Mesenchymal stem cell (in vitro differentiated cells and primary cell): ENCODE measurements around the gene RNF133.

ENCODE experiments used
- DNase-seq: peaks from one replicate; pipeline ENCODE4 v3.0.0-alpha.2; 2013
- H2AFZ ChIP-seq: one replicate; pipeline ENCODE4 v1.6.1; 2013; ENCODE audit warnings: low read depth, mild to moderate bottlenecking, control low read depth, inconsistent platforms, low read length, moderate library complexity
- H2AK5ac ChIP-seq: 2 replicates; pipeline ENCODE4 v1.6.1; 2013; ENCODE audit warnings: low read length, moderate library complexity, mild to moderate bottlenecking, inconsistent platforms; ENCODE audit not compliant: severe bottlenecking
- H2BK120ac ChIP-seq: one replicate; pipeline ENCODE4 v1.6.1; 2013; ENCODE audit warnings: low read depth, mild to moderate bottlenecking, inconsistent platforms, low read length, moderate library complexity
- H2BK12ac ChIP-seq, 2 experiments: one replicate each; pipeline ENCODE4 v1.6.1; 2013; ENCODE audit warnings: inconsistent platforms in 2 of 2, low read length in 2 of 2, mild to moderate bottlenecking in 2 of 2, moderate library complexity in 2 of 2, control low read depth in 1 of 2
- H2BK15ac ChIP-seq: one replicate; pipeline ENCODE4 v1.6.1; 2013; ENCODE audit warnings: mild to moderate bottlenecking, low read depth, inconsistent platforms; ENCODE audit not compliant: poor library complexity, severe bottlenecking
- H2BK5ac ChIP-seq: 2 replicates; pipeline ENCODE4 v1.6.1; 2013; ENCODE audit warnings: low read depth, mild to moderate bottlenecking, low read length, control low read depth, inconsistent platforms; ENCODE audit not compliant: poor library complexity, severe bottlenecking
- H3K14ac ChIP-seq, 2 experiments: one replicate each; pipeline ENCODE4 v1.6.1; 2013; ENCODE audit warnings: inconsistent platforms in 2 of 2, low read length in 2 of 2, control low read depth in 1 of 2, mild to moderate bottlenecking in 1 of 2, moderate library complexity in 1 of 2
- H3K18ac ChIP-seq, 2 experiments: one replicate each; pipeline ENCODE4 v1.6.1; 2013; ENCODE audit warnings: inconsistent platforms in 2 of 2, low read length in 2 of 2, control low read depth in 1 of 2, low read depth in 1 of 2, mild to moderate bottlenecking in 1 of 2
- H3K23ac ChIP-seq, 2 experiments: one replicate each; pipeline ENCODE4 v1.6.1; 2013; ENCODE audit warnings: inconsistent platforms in 2 of 2, low read length in 2 of 2, mild to moderate bottlenecking in 2 of 2, moderate library complexity in 2 of 2, control low read depth in 1 of 2
- H3K27ac ChIP-seq: 2 replicates; pipeline ENCODE4 v1.5.1; 2013; ENCODE audit warnings: mild to moderate bottlenecking, moderate library complexity, low read length, control low read depth, inconsistent platforms; ENCODE audit not compliant: poor library complexity, severe bottlenecking
- H3K27me3 ChIP-seq, 2 experiments: 2 replicates each; pipeline versions ENCODE4 v1.6.1 to v1.7.0; 2013; ENCODE audit warnings: low read length in 2 of 2, mild to moderate bottlenecking in 2 of 2, moderate library complexity in 2 of 2, control low read depth in 1 of 2, inconsistent platforms in 1 of 2; ENCODE audit not compliant: control insufficient read depth in 1 of 2, insufficient read depth in 1 of 2
- H3K36me3 ChIP-seq, 2 experiments: 2 replicates each; pipeline versions ENCODE4 v1.6.1 to v1.7.0; 2013; ENCODE audit warnings: low read length in 2 of 2, control low read depth in 1 of 2, inconsistent platforms in 1 of 2, low read depth in 1 of 2, mild to moderate bottlenecking in 1 of 2; ENCODE audit not compliant: insufficient read depth in 2 of 2, control insufficient read depth in 1 of 2
- H3K4ac ChIP-seq, 2 experiments: one replicate each; pipeline ENCODE4 v1.6.1; 2013; ENCODE audit warnings: inconsistent platforms in 2 of 2, low read length in 2 of 2, mild to moderate bottlenecking in 2 of 2, moderate library complexity in 2 of 2, control low read depth in 1 of 2, low read depth in 1 of 2
- H3K4me1 ChIP-seq: 2 replicates; pipeline ENCODE4 v1.6.1; 2013; ENCODE audit warnings: low read depth, low read length, control low read depth; ENCODE audit not compliant: control insufficient read depth, insufficient read depth
- H3K4me2 ChIP-seq: 2 replicates; pipeline ENCODE4 v1.6.1; 2013; ENCODE audit warnings: low read length, mild to moderate bottlenecking, inconsistent platforms; ENCODE audit not compliant: poor library complexity, severe bottlenecking
- H3K4me3 ChIP-seq, 2 experiments: 2 replicates each; pipeline versions ENCODE4 v1.5.1 to v1.7.0; 2013; ENCODE audit warnings: low read length in 2 of 2, mild to moderate bottlenecking in 2 of 2, control low read depth in 1 of 2, low read depth in 1 of 2; ENCODE audit not compliant: insufficient read depth in 1 of 2
- H3K79me1 ChIP-seq: replicated peaks from 2 replicates; pipeline ENCODE4 v1.6.1; 2013; ENCODE audit warnings: mild to moderate bottlenecking, control low read depth, low read length, inconsistent platforms; ENCODE audit not compliant: poor library complexity, severe bottlenecking
- H3K9ac ChIP-seq: 2 replicates; pipeline ENCODE4 v1.7.0; 2013; ENCODE audit warnings: mild to moderate bottlenecking, low read length, moderate library complexity
- H3K9me3 ChIP-seq: 2 replicates; pipeline ENCODE4 v1.7.0; 2013; ENCODE audit warnings: mild to moderate bottlenecking, low read length; ENCODE audit not compliant: control insufficient read depth
- H4K8ac ChIP-seq: one replicate; pipeline ENCODE4 v1.6.1; 2013; ENCODE audit warnings: inconsistent platforms, mild to moderate bottlenecking, low read length, moderate library complexity
- H4K91ac ChIP-seq: one replicate; pipeline ENCODE4 v1.6.1; 2013; ENCODE audit warnings: mild to moderate bottlenecking, low read length, inconsistent platforms
- WGBS: methylation state at CpG from one replicate; pipeline ENCODE4 v1.1.7; 2013; ENCODE audit warnings: mixed read lengths; 5-methylcytosine and 5-hydroxymethylcytosine counted together

RNF133 gene

GRCh38 chr7:122691569-122692235, 7.2 kb downstream of the RNF133 start:
- H3K36me3 ChIP-seq = no peaks in the 10 kb centered on the region
- H2AK5ac ChIP-seq = no peak overlapping the region
- no peak overlapping the region for H3K18ac ChIP-seq
- no peaks in the 10 kb centered on the region for H3K4me1 ChIP-seq
- H3K27me3 ChIP-seq = no peaks in the 10 kb centered on the region
- H3K23ac ChIP-seq = no peak overlapping the region
- no peak overlapping the region for H2BK120ac ChIP-seq
- H3K27ac ChIP-seq = no peak overlapping the region
- H2BK15ac ChIP-seq = no peak overlapping the region
- H3K14ac ChIP-seq = no peak overlapping the region
- peak overlapping the region; percentile 24 for H2AFZ ChIP-seq
- H3K4me3 ChIP-seq = no peak overlapping the region
- no peaks in the 10 kb centered on the region for H3K79me1 ChIP-seq
- H3K4me2 ChIP-seq = no peak overlapping the region
- H3K4ac ChIP-seq = no peak overlapping the region
- no peak overlapping the region for H2BK12ac ChIP-seq
- H4K8ac ChIP-seq = no peak overlapping the region
- H3K9ac ChIP-seq = no peak overlapping the region
- WGBS = 91% methylated on average over 14 of the region's 14 CpGs
- H4K91ac ChIP-seq = no peak overlapping the region
- no peak for DNase-seq
- no peak overlapping the region for H2BK5ac ChIP-seq
- H3K9me3 ChIP-seq = no peaks in the 10 kb centered on the region

- Histone ChIP-seq H4K8ac (no peak overlapping the region), H3K14ac (no peak overlapping the region), H3K23ac (no peak overlapping the region), H3K18ac (no peak overlapping the region), H3K27ac (no peak overlapping the region), H3K79me1 (no peaks in the 10 kb centered on the region), H2BK5ac (no peak overlapping the region), H3K9me3 (no peaks in the 10 kb centered on the region), H3K4ac (no peak overlapping the region), H3K27me3 (no peaks in the 10 kb centered on the region), H3K9ac (no peak overlapping the region), H2AFZ (no peak overlapping the region), H3K4me2 (no peak overlapping the region), H2BK15ac (no peak overlapping the region), H3K4me3 (no peak overlapping the region), H3K4me1 (peaks cover 1% of the 10 kb centered on the region), H2BK120ac (no peak overlapping the region), H4K91ac (no peak overlapping the region), H3K36me3 (no peaks in the 10 kb centered on the region), H2AK5ac (no peak overlapping the region), H2BK12ac (no peak overlapping the region)
- 90% methylated on average over 13 of the region's 13 CpGs for WGBS
- no peak for DNase-seq
These were observed 9.4 kb downstream of the RNF133 start for GRCh38 chr7:122689346-122690109.

- Histone ChIP-seq H3K4me1 (peaks cover 1% of the 10 kb centered on the region), H3K79me1 (no peaks in the 10 kb centered on the region), H4K91ac (no peak overlapping the region), H3K4me3 (no peak overlapping the region), H2BK5ac (no peak overlapping the region), H2AK5ac (no peak overlapping the region), H2BK12ac (no peak overlapping the region), H3K27ac (no peak overlapping the region), H3K4ac (no peak overlapping the region), H3K36me3 (no peaks in the 10 kb centered on the region), H3K4me2 (no peak overlapping the region), H3K18ac (no peak overlapping the region), H2BK120ac (no peak overlapping the region), H3K9ac (no peak overlapping the region), H3K9me3 (no peaks in the 10 kb centered on the region), H3K14ac (no peak overlapping the region), H4K8ac (no peak overlapping the region), H2AFZ (no peak overlapping the region), H3K27me3 (no peaks in the 10 kb centered on the region), H2BK15ac (no peak overlapping the region), H3K23ac (no peak overlapping the region)
- WGBS = 76% methylated on average over 4 of the region's 6 CpGs
- DNase-seq = no peak
These were observed 10.4 kb downstream of the RNF133 start for GRCh38 chr7:122688400-122688998.

- Histone ChIP-seq H3K23ac (no peak overlapping the region), H3K27me3 (no peaks in the 10 kb centered on the region), H3K36me3 (no peaks in the 10 kb centered on the region), H2BK15ac (no peak overlapping the region), H3K14ac (no peak overlapping the region), H3K9me3 (no peaks in the 10 kb centered on the region), H2AFZ (no peak overlapping the region), H3K79me1 (no peaks in the 10 kb centered on the region), H2BK12ac (no peak overlapping the region), H3K9ac (no peak overlapping the region), H2BK120ac (no peak overlapping the region), H3K4me3 (no peak overlapping the region), H3K27ac (no peak overlapping the region), H2BK5ac (no peak overlapping the region), H2AK5ac (no peak overlapping the region), H3K4me1 (peaks cover 1% of the 10 kb centered on the region), H4K8ac (no peak overlapping the region), H3K4ac (no peak overlapping the region), H4K91ac (no peak overlapping the region), H3K4me2 (no peak overlapping the region), H3K18ac (no peak overlapping the region)
- DNase-seq = no peak
- WGBS = 85% methylated on average over 10 of the region's 10 CpGs
These were observed 12.5 kb downstream of the RNF133 start for GRCh38 chr7:122686360-122686878.
